Heart right ventricle (tissue), 16 donors: Measurements from ENCODE around the gene ITGA2B. TPM values are rescaled to one million over a fixed set of nuclear protein-coding genes. Genes with fewer than 3 reads are reported as not detected.

Source experiments
- ATAC-seq, 8 donors: fragments of 200-7000 bp; cut with Tn5 transposase; one replicate each; pipeline ENCODE4 v1.9.1; 2020; ENCODE audit warnings: mild to moderate bottlenecking in 8 of 8, moderate library complexity in 8 of 8, moderate number of reproducible peaks in 1 of 8
- DNase-seq, 2 donors: peaks; one replicate each; pipeline ENCODE4 v3.0.0-alpha.2; 2020
- H3K27ac ChIP-seq, 10 donors: fragments of 200-600 bp; sonication (generic) in 2 of 10; one replicate each; pipeline versions ENCODE4 v1.5.0 to v1.8.0; 2020 to 2022; ENCODE audit warnings: mild to moderate bottlenecking in 3 of 10
- H3K27me3 ChIP-seq, 7 donors: fragments of 200-600 bp; one replicate each; pipeline ENCODE4 v1.8.0; 2021 to 2022; ENCODE audit warnings: mild to moderate bottlenecking in 2 of 7
- H3K36me3 ChIP-seq, 9 donors: fragments of 200-600 bp; sonication (generic) in 1 of 9; one replicate each; pipeline versions ENCODE4 v1.5.0 to v1.8.0; 2020 to 2022; ENCODE audit warnings: mild to moderate bottlenecking in 2 of 9
- H3K4me1 ChIP-seq, 9 donors: fragments of 200-600 bp; sonication (generic) in 1 of 9; one replicate each; pipeline versions ENCODE4 v1.5.0 to v1.8.0; 2020 to 2022; ENCODE audit warnings: mild to moderate bottlenecking in 4 of 9
- H3K4me3 ChIP-seq, 10 donors: fragments of 200-600 bp; sonication (generic) in 2 of 10; one replicate each; pipeline versions ENCODE4 v1.5.0 to v1.8.0; 2020 to 2022; ENCODE audit warnings: mild to moderate bottlenecking in 7 of 10, moderate library complexity in 2 of 10
- H3K9me3 ChIP-seq, 11 donors: fragments of 200-600 bp in 10 of 11; sonication (generic) in 2 of 11; one replicate each; pipeline versions ENCODE4 v1.5.0 to v1.8.0; 2013 to 2022; ENCODE audit warnings: mild to moderate bottlenecking in 2 of 11, control low read depth in 1 of 11, moderate library complexity in 1 of 11
- CTCF ChIP-seq, 9 donors: fragments of 200-600 bp; sonication (generic) in 2 of 9; IDR thresholded peaks; one replicate each; pipeline versions ENCODE4 v1.5.0 to v1.8.0; 2021 to 2022; ENCODE audit warnings: antibody characterized with exemption in 9 of 9, mild to moderate bottlenecking in 5 of 9, moderate library complexity in 1 of 9
- WGBS, 2 donors: extraction: QIAGEN DNeasy Blood & Tissue Kit; methylation state at CpG; one replicate each; pipeline ENCODE4 v1.1.7; 2013; ENCODE audit warnings: inconsistent platforms in 1 of 2; 5-methylcytosine and 5-hydroxymethylcytosine counted together
- intact Hi-C, 10 donors: fragments of 100-400 bp; cut with DNase I; formaldehyde crosslinking; loops; one replicate each; pipeline versions ENCODE4 v1.11.1 to v1.14.2; 2022
- polyA plus RNA-seq, 2 donors: library from polyadenylated mRNA; stranded (reverse); fragments of 200-250 nt; gene quantifications; one replicate each; pipeline ENCODE4 v1.2.3, GENCODE V29; 2013
- total RNA-seq, 10 donors: library from RNA; stranded (reverse); fragmentation: NEBNext Ultra II Directional in 3 of 10; extraction: Animal tissue kit (Norgen Biotek cat#: 25700) in 3 of 10; gene quantifications; one replicate each; pipeline versions ENCODE4 v1.2.1 to v1.2.4, GENCODE V29; 2021 to 2023
- donor health status: Arrhythmogenic right ventricular cardiomyopathy.
- donor health status: ischemic (EF 13 %, LVEDD 7.1; RV severe dilation, severe dysfunction).
- donor health status: healthy with polysubstance abuse.
- donor health status: DM: no; HTN: yes; CAD: no.
- donor health status: DM: no; HTN: no; CAD: no.
- donor health status: ischemic (EF 25% LVEDD 6.9; RV normal size, moderate dysfunction).
- donor health status: ischemic (EF 25% LVEDD 5.7; RV mildly dilated, moderate dysfunction).
- donor health status: healthy.
- donor health status: DM: yes; HTN: yes; CAD: no.
- donor health status: Ischemic cardiomyopathy.
- donor health status: ischemic (EF 35%, LVEDD 5.7; RV mildly dilated, moderate dysfunction).
- donor health status: nonischemic (EF 11% LVEDD 7.7; RV severe dilation, severe dysfunction).
- donor health status: DM: yes; HTN: yes; CAD: no.
- donor health status: PGD.
- donor health status: ischemic (EF 29% LVEDD 5.4; RV normal size, mild dysfunction).
- donor health status: nonischemic (EF 23%, LVEDD 6.1; RV moderate dilation, normal function).

ITGA2B gene
- total and polyA plus RNA-seq, 12 donors, result 0.18 to 1.2 (median 0.62) TPM; not detected in 1

- intact Hi-C loops, result loop anchor here in 3 of 10 donors (5.0 to 10.0 kb wide), 3 partner anchors 88 to 135 kb away; partner anchors contain the start of gene GPATCH8 (in 1 of the 3)
These were observed 314 bp upstream of the ITGA2B start for GRCh38 chr17:44389723-44390202.

GRCh38 chr17:44387804-44388203, 1.6 kb downstream of the ITGA2B start:
- H3K4me3 ChIP-seq, result no peak overlapping the region
- DNase-seq (no peak), ATAC-seq (no peak)
- no peaks in the 10 kb centered on the region for H3K9me3 ChIP-seq
- intact Hi-C loops, result loop anchor here in 2 of 10 donors (5.0 to 10.0 kb wide), 2 partner anchors 89 to 117 kb away; partner anchors contain the start of gene GPATCH8 (in 1 of the 2)
- H3K36me3 ChIP-seq, result no peaks in the 10 kb centered on the region
- H3K27me3 ChIP-seq, result peaks cover 0 to 31% (median 14%) of the 10 kb centered on the region in 7 donors
- no peak overlapping the region for H3K27ac ChIP-seq
- 86 to 94% methylated on average over 2 of the region's 2 CpGs for WGBS, 2 donors
- no peak for TF ChIP-seq CTCF (IDR thresholded peaks at IDR 0.05)
- H3K4me1 ChIP-seq, result peaks cover 0 to 20% (median 13%) of the 10 kb centered on the region in 9 donors

More at GRCh38 chr17:44389723-44390202, 314 bp upstream of the ITGA2B start:
- DNase-seq, result no peak
- Histone ChIP-seq H3K27ac (no peak overlapping the region), H3K9me3 (no peaks in the 10 kb centered on the region), H3K27me3 (peaks cover 0 to 16% (median 4%) of the 10 kb centered on the region in 7 donors), H3K4me3 (no peak overlapping the region), H3K4me1 (peaks cover 0 to 20% (median 15%) of the 10 kb centered on the region in 9 donors), H3K36me3 (no peaks in the 10 kb centered on the region)
- ATAC-seq, result no peak
- no peak for TF ChIP-seq CTCF (IDR thresholded peaks at IDR 0.05)
- 78 to 86% methylated on average over 6 of the region's 6 CpGs for WGBS, 2 donors

- WGBS, 2 donors, result 30 to 32% methylated on average over 10 of the region's 10 CpGs
- Histone ChIP-seq H3K4me3 (peak overlapping the region in 5 of 10 donors; percentile 51 to 60 (median 57)), H3K4me1 (peaks cover 0 to 20% (median 13%) of the 10 kb centered on the region in 9 donors), H3K27me3 (peaks cover 0 to 31% (median 14%) of the 10 kb centered on the region in 7 donors), H3K9me3 (no peaks in the 10 kb centered on the region), H3K36me3 (no peaks in the 10 kb centered on the region), H3K27ac (no peak overlapping the region)
- intact Hi-C loops, result loop anchor here in 2 of 10 donors (5.0 to 10.0 kb wide), 2 partner anchors 91 to 119 kb away; partner anchors contain the start of gene GPATCH8 (in 1 of the 2)
- TF ChIP-seq CTCF (IDR thresholded peaks at IDR 0.05), result no peak
- no peak for ATAC-seq
- DNase-seq, result no peak
These were observed 3.3 kb downstream of the ITGA2B start for GRCh38 chr17:44386182-44386525.

GRCh38 chr17:44385287-44386181, 3.9 kb downstream of the ITGA2B start:
- ATAC-seq, result peak; percentile 80 to 94 (median 90)
- peak overlapping the region in 2 of 10 donors; percentile 5 to 31 for H3K27ac ChIP-seq
- 4 to 5% methylated on average over 68 of the region's 68 CpGs for WGBS, 2 donors

More at GRCh38 chr17:44385287-44386181, 3.9 kb downstream of the ITGA2B start:
- Histone ChIP-seq H3K4me1 (peaks cover 0 to 20% (median 13%) of the 10 kb centered on the region in 9 donors), H3K36me3 (no peaks in the 10 kb centered on the region), H3K9me3 (no peaks in the 10 kb centered on the region), H3K27me3 (peaks cover 0 to 31% (median 14%) of the 10 kb centered on the region in 7 donors), H3K4me3 (peak overlapping the region; percentile 19 to 60 (median 52))
- DNase-seq, result peak; percentile 77 to 85
- TF ChIP-seq CTCF (IDR thresholded peaks at IDR 0.05), result peak in 4 of 9 donors; percentile 17 to 39 (median 26)
- intact Hi-C loops, result loop anchor here in 2 of 10 donors (5.0 to 10.0 kb wide), 2 partner anchors 92 to 119 kb away; partner anchors contain the start of gene GPATCH8 (in 1 of the 2)
